ENCODE data around the gene MEGF6.
A peak's percentile ranks its signal among the peaks of the same experiment; 100 is the strongest.

MEGF6 gene

GRCh38 chr1:3568815-3569435 lies 42.4 kb downstream of the MEGF6 start:
- DNase-seq: no peak

GRCh38 chr1:3566951-3567804 lies 44.1 kb downstream of the MEGF6 start:
- no peak for DNase-seq

GRCh38 chr1:3566003-3566885 lies 45.1 kb downstream of the MEGF6 start:
- DNase-seq: no peak

GRCh38 chr1:3564921-3565831 lies 46.1 kb downstream of the MEGF6 start:
- peak; percentile 38 for DNase-seq

GRCh38 chr1:3563610-3564009 lies 47.7 kb downstream of the MEGF6 start:
- no peak for DNase-seq

- no peak for DNase-seq
These were observed 48.2 kb downstream of the MEGF6 start for GRCh38 chr1:3563125-3563524.

GRCh38 chr1:3562712-3563111 lies 48.6 kb downstream of the MEGF6 start:
- no peak for DNase-seq

- DNase-seq: no peak
These were observed 49.6 kb downstream of the MEGF6 start for GRCh38 chr1:3561702-3562101.

GRCh38 chr1:3560981-3561380 lies 50.3 kb downstream of the MEGF6 start:
- DNase-seq: no peak

GRCh38 chr1:3560251-3560871 lies 50.9 kb downstream of the MEGF6 start:
- no peak for DNase-seq

GRCh38 chr1:3558036-3558726 lies 53.1 kb downstream of the MEGF6 start:
- DNase-seq: no peak

- no peak for DNase-seq
These were observed 53.9 kb downstream of the MEGF6 start for GRCh38 chr1:3557366-3557765.

- DNase-seq: no peak
These were observed 55.0 kb downstream of the MEGF6 start for GRCh38 chr1:3556336-3556735.

GRCh38 chr1:3555131-3555920 lies 56.0 kb downstream of the MEGF6 start:
- no peak for DNase-seq

- DNase-seq: no peak
These were observed 57.4 kb downstream of the MEGF6 start for GRCh38 chr1:3553940-3554223.

- DNase-seq: no peak
These were observed 58.0 kb downstream of the MEGF6 start for GRCh38 chr1:3553166-3553939.

GRCh38 chr1:3552751-3553150 lies 58.6 kb downstream of the MEGF6 start:
- no peak for DNase-seq

- DNase-seq: no peak
These were observed 59.1 kb downstream of the MEGF6 start for GRCh38 chr1:3552176-3552575.

- DNase-seq: no peak
These were observed 59.6 kb downstream of the MEGF6 start for GRCh38 chr1:3551711-3552110.

- DNase-seq: no peak
These were observed 60.0 kb downstream of the MEGF6 start for GRCh38 chr1:3551290-3551678.
